GM06990 (cell line): ENCODE results near the gene PTPRE.

Experiments
- DNase-seq: peaks from one replicate; pipeline ENCODE4 v3.0.0-alpha.2; 2011; ENCODE audit not compliant: insufficient read length; ENCODE audit errors: extremely low read depth
- H3K27me3 ChIP-seq: replicated peaks from 2 replicates; pipeline ENCODE4 v1.6.0; 2011; ENCODE audit warnings: low read length; ENCODE audit not compliant: control insufficient read depth, insufficient read depth
- H3K36me3 ChIP-seq: 2 replicates; pipeline ENCODE4 v1.5.1; 2011; ENCODE audit warnings: low read length; ENCODE audit not compliant: control insufficient read depth, insufficient read depth
- H3K4me3 ChIP-seq: replicated peaks from 2 replicates; pipeline ENCODE4 v1.5.1; 2011; ENCODE audit warnings: low read depth, mild to moderate bottlenecking, control low read depth, low read length
- TF ChIP-seq, protein P1 (sequence below): IDR thresholded peaks from 2 replicates; pipeline ENCODE4 v1.5.1; 2011; ENCODE audit warnings: low read length, control low read depth, mild to moderate bottlenecking, inconsistent platforms; ENCODE audit not compliant: insufficient read depth, poor library complexity, severe bottlenecking

Gene PTPRE

DNA sequence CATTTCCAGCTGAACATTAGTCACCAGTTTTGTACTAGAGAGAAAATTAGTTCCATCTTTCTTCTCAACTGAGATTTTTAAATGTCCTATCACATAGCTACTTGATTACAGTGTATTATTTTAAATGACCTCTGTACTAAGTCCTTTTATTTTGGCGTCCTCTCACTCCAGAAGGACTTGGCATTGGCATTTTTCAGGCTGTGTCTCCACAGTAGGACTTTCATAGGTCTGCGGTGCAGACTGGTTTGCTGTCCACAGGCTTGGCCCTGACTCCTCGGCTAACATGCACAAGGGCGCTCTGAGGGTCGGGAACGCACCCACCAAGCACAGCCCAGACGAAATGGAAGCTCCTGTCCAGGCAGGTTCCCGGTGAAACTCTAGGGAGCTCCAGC, 6.5 kb downstream of the PTPRE start:
- no peak for DNase-seq
- H3K4me3 ChIP-seq = no peak overlapping the region
- TF ChIP-seq, protein P1, sequence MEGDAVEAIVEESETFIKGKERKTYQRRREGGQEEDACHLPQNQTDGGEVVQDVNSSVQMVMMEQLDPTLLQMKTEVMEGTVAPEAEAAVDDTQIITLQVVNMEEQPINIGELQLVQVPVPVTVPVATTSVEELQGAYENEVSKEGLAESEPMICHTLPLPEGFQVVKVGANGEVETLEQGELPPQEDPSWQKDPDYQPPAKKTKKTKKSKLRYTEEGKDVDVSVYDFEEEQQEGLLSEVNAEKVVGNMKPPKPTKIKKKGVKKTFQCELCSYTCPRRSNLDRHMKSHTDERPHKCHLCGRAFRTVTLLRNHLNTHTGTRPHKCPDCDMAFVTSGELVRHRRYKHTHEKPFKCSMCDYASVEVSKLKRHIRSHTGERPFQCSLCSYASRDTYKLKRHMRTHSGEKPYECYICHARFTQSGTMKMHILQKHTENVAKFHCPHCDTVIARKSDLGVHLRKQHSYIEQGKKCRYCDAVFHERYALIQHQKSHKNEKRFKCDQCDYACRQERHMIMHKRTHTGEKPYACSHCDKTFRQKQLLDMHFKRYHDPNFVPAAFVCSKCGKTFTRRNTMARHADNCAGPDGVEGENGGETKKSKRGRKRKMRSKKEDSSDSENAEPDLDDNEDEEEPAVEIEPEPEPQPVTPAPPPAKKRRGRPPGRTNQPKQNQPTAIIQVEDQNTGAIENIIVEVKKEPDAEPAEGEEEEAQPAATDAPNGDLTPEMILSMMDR = no peak
- no peaks in the 10 kb centered on the region for H3K36me3 ChIP-seq
- H3K27me3 ChIP-seq = no peaks in the 10 kb centered on the region; the same call in 1 of the 2 replicates

DNA sequence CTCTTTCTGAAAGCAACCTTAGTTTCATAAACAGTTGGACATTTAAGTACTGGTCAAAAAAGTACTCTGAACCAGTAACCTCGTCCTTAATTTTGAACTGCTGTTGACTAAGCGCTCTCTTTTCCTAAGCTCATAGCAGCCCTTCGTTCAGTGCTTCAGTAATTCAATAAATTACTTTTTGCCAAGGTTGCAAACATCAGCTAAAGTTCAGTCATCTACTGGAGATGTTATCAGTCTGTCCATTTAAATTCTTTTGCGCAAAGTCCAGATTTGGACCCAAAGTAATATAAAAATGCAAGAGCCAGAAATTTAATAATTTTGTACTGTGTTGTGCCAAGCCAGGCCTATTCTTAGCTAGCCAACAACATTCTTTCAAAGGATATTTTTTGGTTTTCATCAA, 8.4 kb downstream of the PTPRE start:
- H3K36me3 ChIP-seq = no peaks in the 10 kb centered on the region
- H3K4me3 ChIP-seq = no peak overlapping the region
- H3K27me3 ChIP-seq = no peaks in the 10 kb centered on the region; the same call in 1 of the 2 replicates
- DNase-seq = no peak
- TF ChIP-seq, protein P1 = no peak

DNA sequence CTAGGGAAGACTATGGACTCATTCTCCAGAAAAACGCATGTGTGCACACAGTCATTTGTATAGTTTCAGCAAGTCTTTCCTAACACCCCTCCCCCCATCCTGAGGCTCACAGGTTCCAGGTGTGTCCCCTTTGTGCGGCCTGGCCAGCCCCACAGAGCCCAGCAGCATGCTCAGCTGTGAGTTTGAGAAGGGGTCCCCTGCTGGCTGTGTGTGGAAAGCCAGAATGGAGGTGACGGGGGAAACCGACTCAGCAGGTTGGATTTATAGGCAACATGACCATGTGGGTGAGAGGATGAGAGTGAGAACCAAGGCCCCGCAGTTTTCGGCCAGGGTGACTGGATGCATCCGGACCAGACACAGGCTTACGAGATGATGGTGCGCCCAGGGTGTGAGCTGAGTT, 9.9 kb downstream of the PTPRE start:
- DNase-seq = no peak
- H3K4me3 ChIP-seq = no peak overlapping the region
- no peaks in the 10 kb centered on the region for H3K36me3 ChIP-seq
- H3K27me3 ChIP-seq = no peaks in the 10 kb centered on the region; the same call in 1 of the 2 replicates
- TF ChIP-seq, protein P1 = no peak

DNA sequence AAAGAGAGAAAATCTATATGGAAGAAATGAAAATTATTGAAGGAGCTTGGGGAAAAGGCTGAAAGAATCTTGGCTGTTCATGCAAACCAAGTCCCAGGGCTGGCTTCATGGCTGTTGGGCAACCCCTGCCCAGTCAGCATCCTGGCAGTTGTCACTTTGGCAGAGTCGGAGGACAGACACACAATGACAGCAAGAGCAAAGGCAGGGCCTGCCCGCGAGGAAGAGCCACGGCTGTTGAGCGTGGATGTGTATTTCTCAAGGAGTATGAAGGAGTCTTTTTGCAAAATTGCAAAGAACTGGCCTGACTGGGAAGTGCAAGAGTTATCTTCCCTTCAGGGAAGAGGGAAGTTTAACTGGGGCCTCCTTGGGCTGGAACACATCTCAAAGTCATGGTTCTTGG, 11.7 kb downstream of the PTPRE start:
- H3K4me3 ChIP-seq = no peak overlapping the region
- no peaks in the 10 kb centered on the region for H3K36me3 ChIP-seq
- TF ChIP-seq, protein P1 = no peak
- DNase-seq = no peak
- no peaks in the 10 kb centered on the region; the same call in 1 of the 2 replicates for H3K27me3 ChIP-seq

DNA sequence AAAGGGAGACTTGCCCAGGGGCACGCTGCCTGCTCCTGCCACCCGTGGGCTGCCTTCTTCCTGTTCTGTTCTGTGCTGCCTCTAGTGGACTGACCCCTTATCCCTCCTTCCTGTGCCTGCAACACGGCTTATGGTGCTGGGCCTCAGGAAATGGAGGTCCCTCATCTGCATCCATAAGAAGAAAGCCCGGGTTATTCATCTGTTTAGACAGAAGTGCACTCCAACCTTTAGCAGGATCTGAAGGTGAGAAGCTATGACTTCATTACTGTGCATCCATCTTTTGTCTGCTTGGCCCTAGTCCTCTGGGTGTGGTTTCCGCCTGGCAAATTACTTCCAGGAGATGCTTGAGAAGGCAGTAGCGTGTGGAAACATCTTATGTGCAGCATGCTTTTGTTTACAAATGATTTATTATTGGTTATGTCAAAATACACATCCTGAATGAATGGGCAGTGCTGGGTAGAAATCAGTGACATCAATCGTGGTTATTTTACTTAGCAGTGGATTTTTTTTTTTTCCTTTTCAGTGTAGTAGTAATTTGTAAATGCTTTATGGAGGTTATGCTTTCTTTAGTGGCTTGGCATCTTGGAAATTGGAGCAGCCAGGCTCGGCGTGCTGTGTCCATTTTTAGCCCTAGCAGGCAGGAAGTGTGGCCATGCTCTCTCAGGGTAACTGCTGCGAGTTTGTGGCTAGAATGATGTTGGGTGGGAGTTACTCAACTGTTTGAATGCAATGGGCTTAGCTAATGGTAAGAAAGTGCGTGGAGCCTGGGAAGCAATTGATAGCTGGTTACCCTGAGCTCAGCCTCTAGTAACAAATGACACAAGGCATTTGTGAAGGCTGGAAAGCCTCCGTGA, 12.7 kb downstream of the PTPRE start:
- TF ChIP-seq, protein P1 = no peak
- Histone ChIP-seq H3K36me3 (no peaks in the 10 kb centered on the region), H3K27me3 (no peaks in the 10 kb centered on the region; the same call in 1 of the 2 replicates), H3K4me3 (no peak overlapping the region)
- DNase-seq = no peak
